SK-N-SH (cell line): ENCODE results near the gene FKRP. TPM values are rescaled to one million over a fixed set of nuclear protein-coding genes. Genes with fewer than 3 reads are reported as not detected.

Experiments
- CTCF ChIA-PET: fragments of 300-600, 350-600 bp; formaldehyde crosslinking; extraction: SDS; loops from one replicate; lab custom pipeline; 2021; lab: Yijun Ruan, JAX
- POLR2A ChIA-PET: fragments of 350-600 bp; sonication (Branson Sonifier 250); formaldehyde crosslinking; extraction: SDS; loops from one replicate; lab custom pipeline; 2020; ENCODE audit warnings: antibody characterized with exemption, inconsistent platforms; lab: Yijun Ruan, JAX
- DNase-seq: peaks from one replicate; pipeline ENCODE4 v3.0.0; 2012
- H2AFZ ChIP-seq: fragments of 200-600 bp; sonication (generic); 2 replicates; pipeline ENCODE4 v1.8.1; 2016; ENCODE audit warnings: antibody characterized with exemption, mild to moderate bottlenecking, low read depth
- H3F3A ChIP-seq: fragments of 200-600 bp; sonication (generic); replicated peaks from 2 replicates; pipeline ENCODE3; 2016; ENCODE audit warnings: antibody characterized with exemption, mild to moderate bottlenecking; ENCODE audit not compliant: insufficient read depth
- H3K27ac ChIP-seq, 2 experiments: fragments of 200-500 bp in 1 of 2; fragments of 200-600 bp in 1 of 2; sonication (Bioruptor generic) in 1 of 2; sonication (generic), shearing (Covaris generic) in 1 of 2; 2 replicates each; pipeline versions ENCODE4 v1.5.1 to v1.6.1; 2014 to 2016; ENCODE audit warnings: low read depth in 2 of 2, inconsistent platforms in 1 of 2, low read length in 1 of 2, mild to moderate bottlenecking in 1 of 2, mixed read lengths in 1 of 2
- H3K27me3 ChIP-seq: fragments of 200-600 bp; sonication (generic), shearing (Covaris generic); 2 replicates; pipeline ENCODE4 v1.6.1; 2016; ENCODE audit warnings: mixed run types; ENCODE audit not compliant: insufficient read depth
- H3K36me3 ChIP-seq, 2 experiments: fragments of 200-500 bp in 1 of 2; fragments of 200-600 bp in 1 of 2; sonication (Bioruptor generic) in 1 of 2; sonication (generic) in 1 of 2; replicated peaks in 1 of 2; 2 replicates each; pipeline versions ENCODE3 to v1.5.1; 2014 to 2016; ENCODE audit warnings: low read length in 1 of 2, mild to moderate bottlenecking in 1 of 2; ENCODE audit not compliant: insufficient read depth in 2 of 2, control insufficient read depth in 1 of 2
- H3K4me1 ChIP-seq, 2 experiments: fragments of 200-500 bp in 1 of 2; fragments of 200-600 bp in 1 of 2; sonication (Bioruptor generic) in 1 of 2; sonication (generic), shearing (Covaris generic) in 1 of 2; 2 replicates each; pipeline versions ENCODE4 v1.5.1 to v1.6.1; 2014 to 2016; ENCODE audit warnings: low read depth in 1 of 2, low read length in 1 of 2, mixed run types in 1 of 2; ENCODE audit not compliant: insufficient read depth in 2 of 2, control insufficient read depth in 1 of 2
- H3K4me2 ChIP-seq: fragments of 200-600 bp; sonication (generic), shearing (Covaris generic); 2 replicates; pipeline ENCODE4 v1.6.1; 2017; ENCODE audit warnings: mixed run types
- H3K4me3 ChIP-seq, 2 experiments: fragments of 200-500 bp in 1 of 2; fragments of 200-600 bp in 1 of 2; sonication (Bioruptor generic) in 1 of 2; sonication (generic), shearing (Covaris generic) in 1 of 2; 2 replicates each; pipeline versions ENCODE4 v1.5.1 to v1.8.1; 2014 to 2016; ENCODE audit warnings: low read depth in 2 of 2, inconsistent platforms in 1 of 2, low read length in 1 of 2, mild to moderate bottlenecking in 1 of 2, mixed read lengths in 1 of 2, moderate library complexity in 1 of 2
- H3K79me2 ChIP-seq: fragments of 200-600 bp; sonication (generic); 2 replicates; pipeline ENCODE4 v1.8.1; 2017; ENCODE audit warnings: mild to moderate bottlenecking; ENCODE audit not compliant: insufficient read depth
- H3K9ac ChIP-seq: fragments of 200-600 bp; sonication (generic); 2 replicates; pipeline ENCODE4 v1.6.1; 2017; ENCODE audit warnings: mixed run types
- H3K9me2 ChIP-seq: fragments of 200-600 bp; sonication (generic); 2 replicates; pipeline ENCODE4 v1.6.1; 2017; ENCODE audit warnings: mixed run types
- H3K9me3 ChIP-seq: fragments of 200-600 bp; sonication (generic); 2 replicates; pipeline ENCODE4 v1.6.1; 2017; ENCODE audit warnings: mixed run types, mild to moderate bottlenecking, moderate library complexity
- H4K20me1 ChIP-seq: fragments of 200-600 bp; sonication (generic); 2 replicates; pipeline ENCODE4 v1.6.1; 2017; ENCODE audit warnings: mild to moderate bottlenecking, mixed run types; ENCODE audit not compliant: insufficient read depth
- FOSL2 ChIP-seq: IDR thresholded peaks from 2 replicates; pipeline ENCODE4 v1.4.0; 2012; ENCODE audit warnings: low read depth, mild to moderate bottlenecking, moderate library complexity, borderline replicate concordance
- FOXJ3 ChIP-seq: sonication (generic); formaldehyde crosslinking; IDR thresholded peaks from 2 replicates; pipeline ENCODE4 v1.5.1; 2020; ENCODE audit warnings: mild to moderate bottlenecking, missing genetic modification reagents
- GABPA ChIP-seq: IDR thresholded peaks from 2 replicates; pipeline ENCODE4 v1.4.0; 2012; ENCODE audit warnings: low read depth, mild to moderate bottlenecking
- GATA2 ChIP-seq: sonication (generic); formaldehyde crosslinking; IDR thresholded peaks from 2 replicates; pipeline ENCODE4 v1.5.0; 2020; ENCODE audit warnings: mild to moderate bottlenecking, missing genetic modification reagents
- JUND ChIP-seq: IDR thresholded peaks from 2 replicates; pipeline ENCODE4 v1.4.0; 2012
- MEF2A ChIP-seq: IDR thresholded peaks from 2 replicates; pipeline ENCODE4 v1.4.0; 2012; ENCODE audit warnings: low read depth, borderline replicate concordance
- MXI1 ChIP-seq: IDR thresholded peaks from 2 replicates; pipeline ENCODE4 v1.6.1; 2012; ENCODE audit warnings: mild to moderate bottlenecking, low read depth, low read length, improper control_type of control experiment
- NFIC ChIP-seq: IDR thresholded peaks from 2 replicates; pipeline ENCODE4 v1.4.0; 2012; ENCODE audit warnings: borderline replicate concordance
- NRF1 ChIP-seq: IDR thresholded peaks from 2 replicates; pipeline ENCODE4 v1.6.1; 2012; ENCODE audit warnings: low read depth, mild to moderate bottlenecking, low read length
- RFX5 ChIP-seq: IDR thresholded peaks from 2 replicates; pipeline ENCODE4 v1.6.1; 2012; ENCODE audit warnings: mild to moderate bottlenecking, improper control_type of control experiment, low read length
- RXRA ChIP-seq: IDR thresholded peaks from 2 replicates; pipeline ENCODE4 v1.4.0; 2012; ENCODE audit warnings: low read depth, mild to moderate bottlenecking, borderline replicate concordance
- SIN3A ChIP-seq: IDR thresholded peaks from 2 replicates; pipeline ENCODE4 v1.6.1; 2012; ENCODE audit warnings: low read depth, mild to moderate bottlenecking, low read length, moderate library complexity, borderline replicate concordance
- SMC3 ChIP-seq: IDR thresholded peaks from 2 replicates; pipeline ENCODE4 v1.6.1; 2012; ENCODE audit warnings: low read depth, low read length, improper control_type of control experiment
- TEAD4 ChIP-seq: IDR thresholded peaks from 2 replicates; pipeline ENCODE4 v1.4.0; 2012; ENCODE audit warnings: mild to moderate bottlenecking, borderline replicate concordance; ENCODE audit not compliant: insufficient read depth
- WGBS: methylation state at CpG from one replicate; pipeline ENCODE4 v1.1.6; 2017; ENCODE audit warnings: low lambda C conversion rate; 5-methylcytosine and 5-hydroxymethylcytosine counted together
- polyA plus RNA-seq, 3 experiments: library from polyadenylated mRNA; depleted of rRNA; stranded (reverse); fragments of >200 nt; gene quantifications; 2 replicates each; pipeline ENCODE4 v1.2.3, GENCODE V29; 2012
- TF ChIP-seq, protein P1 (sequence below): IDR thresholded peaks from 2 replicates; pipeline ENCODE4 v1.6.1; 2012; ENCODE audit warnings: mild to moderate bottlenecking, low read depth, low read length, moderate library complexity
- TF ChIP-seq, protein P2 (sequence below): IDR thresholded peaks from 2 replicates; pipeline ENCODE4; 2012

Gene FKRP
- polyA plus RNA-seq, 1 of the 3 experiments (the other 2 are of a cell fraction) = 37.3 TPM

DNA sequence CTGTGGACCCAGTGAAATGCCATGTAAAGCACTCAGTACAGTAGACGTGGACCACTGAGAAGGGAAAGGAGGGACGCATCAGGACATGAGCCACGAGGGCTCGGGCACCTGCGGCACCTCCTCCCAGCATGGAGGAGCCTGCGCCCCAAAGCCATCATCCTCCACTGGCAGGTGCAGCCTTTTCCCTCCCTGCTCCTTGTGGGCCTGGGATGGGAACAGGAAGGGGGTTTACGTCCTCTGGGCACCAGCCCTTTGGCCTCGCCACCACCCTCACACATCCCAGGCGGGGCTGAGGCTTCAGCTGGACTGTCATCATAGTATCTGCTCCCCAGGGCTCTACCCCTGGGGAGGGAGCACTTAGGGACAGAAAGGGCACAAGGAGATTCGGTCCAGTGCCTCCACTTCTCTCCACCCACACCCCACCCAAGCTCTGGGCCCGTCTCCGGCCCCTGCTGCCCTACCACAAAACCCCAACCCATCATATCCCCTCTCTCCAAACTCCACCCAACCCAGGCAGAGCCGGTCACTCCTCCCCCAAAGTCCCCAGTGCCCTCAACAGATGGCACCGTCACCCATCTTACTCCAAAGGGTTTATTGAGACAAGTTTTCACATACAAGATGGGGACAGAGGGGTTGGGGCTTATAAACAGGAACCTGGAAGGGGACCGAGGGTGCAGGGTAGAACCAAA is 26.8 kb upstream of the FKRP start:
- peaks cover 26% of the 10 kb centered on the region for H3K79me2 ChIP-seq
- no peaks in the 10 kb centered on the region for H4K20me1 ChIP-seq
- no peak overlapping the region for H3K9ac ChIP-seq
- WGBS = 91% methylated on average over 14 of the region's 15 CpGs
- no peaks in the 10 kb centered on the region for H3K27me3 ChIP-seq
- H3K9me2 ChIP-seq = no peaks in the 10 kb centered on the region
- no peak overlapping the region for H3K27ac ChIP-seq
- no peak overlapping the region for H3K4me2 ChIP-seq
- H3F3A ChIP-seq = peaks cover 14% of the 10 kb centered on the region
- no peaks in the 10 kb centered on the region for H3K9me3 ChIP-seq
- ChIA-PET POLR2A (no interaction called here), CTCF (interaction anchor here (1.2 to 1.6 kb wide), 2 partner anchors 9 to 10 kb away, joined by 3 to 7 read pairs; no protein-coding TSS in a partner anchor)
- no peak overlapping the region for H3K4me3 ChIP-seq
- peaks cover 4 to 49% of the 10 kb centered on the region in 2 experiments for H3K36me3 ChIP-seq
- H3K4me1 ChIP-seq = peaks cover 0 to 17% of the 10 kb centered on the region in 2 experiments; a peak in 2 of 4 replicates
- TF ChIP-seq SIN3A (no peak), SMC3 (no peak), GATA2 (CRISPR knock-in tag) (no peak), JUND (no peak), MXI1 (no peak), RXRA (no peak), FOXJ3 (CRISPR knock-in tag) (no peak), RFX5 (no peak), TEAD4 (no peak), GABPA (no peak), FOSL2 (no peak), MEF2A (no peak), NRF1 (no peak), NFIC (no peak)
- TF ChIP-seq, protein P1, sequence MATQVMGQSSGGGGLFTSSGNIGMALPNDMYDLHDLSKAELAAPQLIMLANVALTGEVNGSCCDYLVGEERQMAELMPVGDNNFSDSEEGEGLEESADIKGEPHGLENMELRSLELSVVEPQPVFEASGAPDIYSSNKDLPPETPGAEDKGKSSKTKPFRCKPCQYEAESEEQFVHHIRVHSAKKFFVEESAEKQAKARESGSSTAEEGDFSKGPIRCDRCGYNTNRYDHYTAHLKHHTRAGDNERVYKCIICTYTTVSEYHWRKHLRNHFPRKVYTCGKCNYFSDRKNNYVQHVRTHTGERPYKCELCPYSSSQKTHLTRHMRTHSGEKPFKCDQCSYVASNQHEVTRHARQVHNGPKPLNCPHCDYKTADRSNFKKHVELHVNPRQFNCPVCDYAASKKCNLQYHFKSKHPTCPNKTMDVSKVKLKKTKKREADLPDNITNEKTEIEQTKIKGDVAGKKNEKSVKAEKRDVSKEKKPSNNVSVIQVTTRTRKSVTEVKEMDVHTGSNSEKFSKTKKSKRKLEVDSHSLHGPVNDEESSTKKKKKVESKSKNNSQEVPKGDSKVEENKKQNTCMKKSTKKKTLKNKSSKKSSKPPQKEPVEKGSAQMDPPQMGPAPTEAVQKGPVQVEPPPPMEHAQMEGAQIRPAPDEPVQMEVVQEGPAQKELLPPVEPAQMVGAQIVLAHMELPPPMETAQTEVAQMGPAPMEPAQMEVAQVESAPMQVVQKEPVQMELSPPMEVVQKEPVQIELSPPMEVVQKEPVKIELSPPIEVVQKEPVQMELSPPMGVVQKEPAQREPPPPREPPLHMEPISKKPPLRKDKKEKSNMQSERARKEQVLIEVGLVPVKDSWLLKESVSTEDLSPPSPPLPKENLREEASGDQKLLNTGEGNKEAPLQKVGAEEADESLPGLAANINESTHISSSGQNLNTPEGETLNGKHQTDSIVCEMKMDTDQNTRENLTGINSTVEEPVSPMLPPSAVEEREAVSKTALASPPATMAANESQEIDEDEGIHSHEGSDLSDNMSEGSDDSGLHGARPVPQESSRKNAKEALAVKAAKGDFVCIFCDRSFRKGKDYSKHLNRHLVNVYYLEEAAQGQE = no peak
- TF ChIP-seq, protein P2, sequence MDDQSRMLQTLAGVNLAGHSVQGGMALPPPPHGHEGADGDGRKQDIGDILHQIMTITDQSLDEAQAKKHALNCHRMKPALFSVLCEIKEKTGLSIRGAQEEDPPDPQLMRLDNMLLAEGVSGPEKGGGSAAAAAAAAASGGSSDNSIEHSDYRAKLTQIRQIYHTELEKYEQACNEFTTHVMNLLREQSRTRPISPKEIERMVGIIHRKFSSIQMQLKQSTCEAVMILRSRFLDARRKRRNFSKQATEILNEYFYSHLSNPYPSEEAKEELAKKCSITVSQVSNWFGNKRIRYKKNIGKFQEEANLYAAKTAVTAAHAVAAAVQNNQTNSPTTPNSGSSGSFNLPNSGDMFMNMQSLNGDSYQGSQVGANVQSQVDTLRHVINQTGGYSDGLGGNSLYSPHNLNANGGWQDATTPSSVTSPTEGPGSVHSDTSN = no peak
- H2AFZ ChIP-seq = no peak overlapping the region
- DNase-seq = no peak
